Non-pigmented ciliary epithelial cell (primary cell): ENCODE measurements around the gene MORF4L1.
"Not testable (repeated sequence)": the region's sequence is repeated elsewhere in the genome, so short reads cannot be mapped to it uniquely, and the experiment has no call there.

ENCODE experiments used
- DNase-seq: peaks from one replicate; pipeline ENCODE4 v3.0.0-alpha.2; 2010; ENCODE audit warnings: low read depth

The MORF4L1 gene

DNA sequence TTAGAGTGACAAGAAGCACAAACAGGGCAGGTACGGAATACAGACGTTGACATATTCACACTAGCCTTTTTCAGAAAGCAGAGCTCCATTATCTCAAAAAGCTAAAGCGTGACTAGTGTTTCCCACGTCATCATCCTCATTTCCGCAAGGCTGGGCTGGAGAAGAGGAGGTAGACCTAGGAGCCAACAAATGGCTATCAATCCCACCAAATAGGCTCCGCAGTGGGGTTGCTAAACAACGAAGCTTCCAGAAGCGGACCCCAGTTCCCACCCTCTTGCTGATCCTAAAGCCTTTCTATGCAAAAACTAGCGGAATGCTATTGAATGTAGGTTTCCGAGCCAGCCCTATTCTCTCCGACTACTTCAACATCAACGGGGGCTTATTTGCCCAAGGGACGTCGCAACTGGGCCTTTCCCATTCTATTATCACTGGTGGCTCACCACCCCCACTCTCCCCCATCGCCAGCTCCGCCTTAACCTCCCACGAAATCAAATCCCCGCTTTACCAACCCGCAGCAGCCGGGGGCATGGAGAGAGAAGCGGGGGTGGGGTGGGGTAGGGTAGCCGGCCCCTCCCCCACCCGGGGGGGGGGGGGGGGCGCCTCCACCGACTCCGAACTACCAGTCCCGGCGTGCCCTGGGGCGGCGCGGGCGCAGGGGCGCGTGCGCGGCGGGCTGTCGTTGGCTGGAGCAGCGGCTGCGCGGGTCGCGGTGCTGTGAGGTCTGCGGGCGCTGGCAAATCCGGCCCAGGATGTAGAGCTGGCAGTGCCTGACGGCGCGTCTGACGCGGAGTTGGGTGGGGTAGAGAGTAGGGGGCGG lies at the start of gene MORF4L1:
Gene MORF4L1, plus strand, starts transcription at position 736 of the 817 bp plus-strand sequence. CDS start 128 bp downstream, outside the sequence.
- DNase-seq = peak; percentile 68

DNA sequence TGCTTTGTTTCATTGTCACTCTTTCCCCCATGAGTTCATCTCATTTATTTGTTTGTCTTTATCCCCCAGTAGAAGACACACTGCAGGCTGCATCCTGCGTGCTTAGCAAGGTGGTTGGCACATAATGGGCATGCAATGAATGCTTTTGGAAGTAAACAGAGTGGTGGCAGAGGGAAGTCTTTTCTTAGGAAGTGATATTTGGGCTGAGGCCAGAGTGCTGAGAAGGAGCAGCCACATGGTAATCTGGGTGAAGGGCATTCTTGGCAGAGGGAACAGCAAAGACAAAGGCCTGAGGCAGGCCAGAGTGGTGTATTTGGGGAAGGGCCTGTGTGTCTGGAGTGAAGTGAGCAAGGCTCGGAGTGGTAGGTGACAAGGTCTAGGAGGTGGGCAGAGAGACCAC lies 43.8 kb upstream of the MORF4L1 start:
- DNase-seq = no peak

DNA sequence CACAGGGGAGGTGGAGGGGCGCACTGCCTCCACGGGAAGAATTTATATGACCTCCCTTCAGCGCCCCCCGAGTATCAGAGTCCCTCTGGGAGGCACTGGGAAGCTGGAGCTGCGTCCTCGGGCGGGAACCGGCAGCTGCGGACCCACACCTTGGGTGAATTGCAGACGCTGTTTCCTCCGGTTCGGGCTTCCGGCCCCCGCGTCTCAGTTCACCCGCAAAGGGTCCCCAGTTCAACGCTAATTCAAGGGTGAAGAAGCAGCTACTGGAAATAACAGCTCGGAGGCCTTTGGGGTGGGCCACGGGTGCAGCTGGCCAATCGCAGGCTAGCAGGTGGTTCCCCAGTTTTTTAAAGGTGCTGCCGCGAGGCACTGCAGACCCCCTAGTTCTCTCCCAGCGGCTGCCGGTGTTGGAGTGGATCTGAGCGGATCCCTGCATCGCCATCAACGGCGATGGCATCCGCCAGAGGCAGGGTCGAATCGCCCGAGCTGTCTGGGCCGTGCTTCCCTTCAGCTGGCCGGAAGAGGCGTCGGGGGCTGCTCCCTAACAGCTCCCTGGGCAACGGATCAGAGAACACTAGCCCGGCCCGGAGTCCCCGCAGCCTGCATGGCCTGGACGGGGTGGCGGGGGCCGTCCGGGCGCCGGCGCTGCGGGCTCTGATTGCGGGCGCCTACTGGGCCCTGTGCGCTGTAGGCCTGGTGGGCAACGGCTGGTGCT lies 42.0 kb upstream of the MORF4L1 start:
- no peak for DNase-seq

GRCh38 chr15:78831229-78832207 lies 41.2 kb upstream of the MORF4L1 start:
- DNase-seq = no peak

DNA sequence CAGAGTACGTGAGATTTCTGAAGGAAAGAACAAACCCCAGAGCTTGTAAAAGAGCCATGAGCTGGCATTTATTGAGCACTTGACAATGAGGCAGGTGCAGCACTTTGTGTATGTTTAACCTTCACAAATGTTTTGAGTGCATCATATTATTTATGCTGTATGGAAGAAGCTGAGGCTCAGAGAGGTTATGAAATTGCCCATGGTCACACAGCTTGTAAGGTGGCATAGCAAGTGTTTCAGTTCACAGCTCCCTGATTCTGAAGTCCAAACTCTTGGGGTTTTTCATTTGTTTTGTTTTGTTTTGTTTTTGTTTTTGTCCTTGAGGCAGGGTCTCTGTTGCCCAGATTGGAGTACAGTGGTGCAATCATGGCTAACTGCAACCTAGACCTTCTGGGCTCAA lies 36.4 kb upstream of the MORF4L1 start:
- DNase-seq = no peak

GRCh38 chr15:78837131-78837530 lies 35.6 kb upstream of the MORF4L1 start:
- DNase-seq = no peak

GRCh38 chr15:78837543-78837942 lies 35.1 kb upstream of the MORF4L1 start:
- no peak for DNase-seq

DNA sequence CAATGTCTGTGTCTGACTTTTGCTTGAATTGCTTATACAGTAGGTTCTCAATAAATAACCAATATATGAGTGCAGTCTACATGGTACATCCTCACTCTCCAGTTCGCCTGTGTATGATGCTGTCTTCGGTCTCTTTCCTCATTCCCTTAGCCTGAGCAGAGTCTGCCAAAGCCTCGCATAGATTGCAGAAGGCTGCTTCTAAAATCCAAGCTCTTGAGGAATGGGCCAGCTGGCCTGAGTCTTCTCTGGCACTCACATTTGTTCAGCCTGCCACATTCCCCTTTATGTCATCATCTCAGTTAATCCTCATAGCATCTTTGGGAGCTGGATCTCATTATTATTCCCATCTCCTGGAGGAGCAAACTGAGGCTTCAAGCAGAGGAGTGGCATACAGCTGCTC lies 34.2 kb upstream of the MORF4L1 start:
- DNase-seq = no peak

DNA sequence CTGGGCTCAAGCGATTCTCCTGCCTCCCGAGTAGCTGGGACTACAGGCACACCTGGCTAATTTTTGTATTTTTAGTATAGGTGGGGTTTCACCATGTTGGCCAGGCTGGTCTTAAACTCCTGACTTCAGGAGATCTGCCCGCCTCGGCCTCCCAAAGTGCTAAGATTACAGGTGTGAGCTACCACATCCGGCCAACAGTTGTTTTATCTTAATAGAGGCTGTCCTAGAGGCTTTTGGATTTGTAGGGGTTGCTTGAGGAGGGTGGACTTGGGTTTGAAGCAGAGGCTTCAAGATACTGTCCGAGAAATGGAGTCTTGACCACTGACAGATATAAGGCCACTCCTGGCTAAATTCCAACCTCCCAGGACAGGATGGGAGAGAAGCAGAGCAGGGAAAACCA lies 33.5 kb upstream of the MORF4L1 start:
- not testable (repeated sequence) for DNase-seq

DNA sequence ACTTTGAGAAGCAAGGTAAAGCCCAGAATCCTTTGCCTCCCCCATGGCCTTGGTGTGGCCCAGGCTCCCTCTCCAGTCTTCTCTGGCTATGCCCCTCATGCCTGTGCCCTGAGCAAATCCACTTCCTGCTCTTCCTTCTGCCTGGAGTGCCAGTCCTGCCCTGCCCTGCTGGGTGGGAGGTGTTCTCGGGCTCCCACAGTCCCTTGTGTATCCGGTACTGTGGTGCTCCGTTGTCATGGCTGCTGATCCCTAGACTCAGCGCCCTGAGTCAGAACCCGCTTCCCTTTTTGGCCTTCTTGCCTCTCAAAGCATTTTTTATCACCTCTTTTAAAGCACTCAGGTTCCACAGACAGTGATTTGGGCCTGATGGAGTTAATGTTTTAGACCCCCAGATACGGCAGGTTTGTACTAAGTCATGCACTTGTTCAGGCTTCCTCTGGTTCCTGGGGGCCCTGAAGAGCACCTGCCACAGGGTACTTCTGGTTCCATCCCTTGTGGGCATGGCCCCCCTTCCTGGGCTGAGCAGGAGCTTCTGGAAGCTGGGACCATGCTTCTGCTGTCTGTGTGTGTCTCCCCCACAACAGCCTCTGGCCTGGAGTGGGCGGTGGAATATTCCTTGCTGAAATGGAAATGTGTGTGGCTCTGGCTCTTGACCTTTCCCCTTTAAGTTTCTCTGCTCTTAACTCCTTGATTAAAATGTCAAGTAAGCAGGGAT lies 31.9 kb upstream of the MORF4L1 start:
- DNase-seq = no peak

DNA sequence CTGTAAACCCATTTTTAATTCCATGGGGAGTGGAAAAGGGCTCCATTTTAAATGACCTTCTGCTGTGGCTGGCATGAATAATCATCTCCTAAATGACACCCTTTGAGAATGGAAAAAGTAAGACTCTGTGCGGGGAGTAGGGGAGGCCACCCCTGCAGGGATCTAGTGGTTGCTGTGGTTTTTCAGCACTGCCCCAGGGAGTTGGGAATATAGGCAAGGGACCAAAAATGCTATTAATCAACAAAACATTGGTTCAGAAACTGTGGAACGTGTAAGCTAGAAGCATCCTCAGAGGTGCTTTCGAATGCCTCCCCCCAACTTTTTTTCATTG lies 31.3 kb upstream of the MORF4L1 start:
- no peak for DNase-seq

GRCh38 chr15:78841891-78842290 lies 30.8 kb upstream of the MORF4L1 start:
- no peak for DNase-seq

DNA sequence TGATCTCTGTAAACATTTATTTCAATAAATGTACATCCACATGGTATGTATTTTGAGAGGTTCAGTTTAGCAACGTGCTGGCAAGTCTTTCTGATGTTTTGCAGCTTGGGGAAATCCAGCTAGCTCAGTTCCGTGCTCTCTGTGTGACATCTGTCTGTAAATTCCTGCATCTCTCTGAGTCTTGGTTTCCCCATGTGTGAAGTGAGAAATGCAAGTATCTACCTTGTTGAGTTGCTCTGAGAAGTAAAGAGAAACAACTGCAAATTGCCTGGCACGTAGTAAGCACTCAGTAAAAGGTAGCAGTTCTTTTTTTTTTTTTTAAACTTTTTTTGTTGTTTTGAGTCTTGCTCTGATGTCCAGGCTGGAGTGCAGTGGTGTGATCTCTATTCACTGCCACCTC lies 30.2 kb upstream of the MORF4L1 start:
- no peak for DNase-seq

DNA sequence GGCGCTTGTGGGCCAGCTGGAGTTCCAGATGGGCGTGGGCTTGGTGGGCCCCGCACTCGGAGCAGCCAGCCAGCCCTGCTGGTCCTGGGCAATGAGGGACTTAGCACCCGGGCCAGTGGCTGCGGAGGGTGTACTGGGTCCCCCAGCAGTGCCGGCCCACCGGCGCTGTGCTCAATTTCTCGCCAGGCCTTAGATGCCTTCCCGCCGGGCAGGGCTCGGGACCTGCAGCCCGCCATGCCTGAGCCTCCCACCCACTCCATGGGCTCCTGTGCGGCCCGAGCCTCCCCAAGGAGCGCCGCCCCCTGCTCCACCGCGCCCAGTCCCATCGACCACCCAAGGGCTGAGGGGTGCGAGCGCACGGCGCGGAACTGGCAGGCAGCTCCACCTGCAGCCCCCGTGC lies 25.8 kb upstream of the MORF4L1 start:
- not testable (repeated sequence) for DNase-seq

GRCh38 chr15:78847387-78847906 lies 25.2 kb upstream of the MORF4L1 start:
- DNase-seq = not testable (repeated sequence)

GRCh38 chr15:78850352-78850751 lies 22.3 kb upstream of the MORF4L1 start:
- DNase-seq = no peak

- DNase-seq = no peak
Observed at GRCh38 chr15:78850941-78851755, 21.5 kb upstream of the MORF4L1 start.

GRCh38 chr15:78853500-78853899 lies 19.2 kb upstream of the MORF4L1 start:
- no peak for DNase-seq

DNA sequence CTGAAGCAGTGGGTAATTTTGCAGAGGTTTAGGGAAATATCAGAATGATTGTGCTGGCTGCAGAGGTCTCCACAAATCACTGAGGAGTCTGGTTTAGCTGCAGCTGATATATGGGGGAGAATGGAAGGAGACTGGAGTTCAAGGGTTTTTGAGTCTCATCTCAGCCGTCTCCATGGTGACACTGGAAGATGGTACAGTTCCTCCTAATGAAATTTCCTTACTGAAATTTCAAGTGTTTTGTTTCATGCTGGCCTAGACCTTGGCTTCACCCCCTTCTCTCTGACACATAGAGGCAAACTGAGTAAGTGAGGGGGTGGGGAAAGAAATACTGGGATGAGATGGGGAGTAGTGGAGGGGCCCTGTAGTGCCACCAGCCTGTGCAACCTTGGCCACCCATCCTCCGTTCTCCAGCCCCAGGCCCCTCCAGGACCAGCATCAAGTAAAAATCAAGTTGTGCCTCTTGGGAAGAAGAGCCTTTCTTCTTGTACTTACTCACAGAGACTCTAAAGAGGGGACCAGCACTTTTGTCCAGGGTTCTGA lies 17.8 kb upstream of the MORF4L1 start:
- DNase-seq = no peak

DNA sequence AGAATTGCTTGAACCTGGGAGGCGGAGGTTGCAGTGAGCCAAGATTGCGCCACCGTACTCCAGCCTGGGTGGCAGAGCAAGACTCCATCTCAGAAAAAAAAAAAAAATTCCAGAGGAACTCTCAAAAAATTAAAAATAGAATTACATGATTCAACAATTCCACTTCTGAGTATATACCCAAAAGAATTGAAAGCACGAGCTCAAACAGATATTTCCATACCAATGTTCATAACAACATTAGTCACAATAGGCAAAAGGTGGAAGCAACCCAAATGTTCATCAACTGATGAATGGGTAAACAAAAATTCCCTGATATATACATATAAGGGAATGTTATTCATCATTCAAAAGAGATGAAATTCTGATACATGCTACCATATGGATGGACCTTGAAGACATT lies 16.9 kb upstream of the MORF4L1 start:
- DNase-seq = no peak
